ENCODE measurements around the gene SLMAP. TPM values are rescaled to one million over a fixed set of nuclear protein-coding genes. Genes with fewer than 3 reads are reported as not detected.

The SLMAP gene
- total and polyA plus RNA-seq, 2 donors from 2014 or later = 22.0 to 86.1 TPM

- H3K27ac ChIP-seq (ENCODE audit: low read depth in 2 of 2, low read length in 2 of 2) = no peak overlapping the region
- H3K4me3 ChIP-seq (ENCODE audit: low read length in 3 of 3) = no peak overlapping the region
- no peaks in the 10 kb centered on the region for H3K9me3 ChIP-seq (ENCODE audit: control insufficient read depth in 2 of 3, insufficient read depth in 1 of 3, low read length in 3 of 3)
- intact Hi-C loops (cut with DNase I) = no loop called here
- no peak for DNase-seq
- H3K27me3 ChIP-seq (ENCODE audit: control insufficient read depth, insufficient read depth, low read length) = no peaks in the 10 kb centered on the region
- TF ChIP-seq CTCF (IDR thresholded peaks at IDR 0.05; ENCODE audit: borderline replicate concordance, extremely low read depth, insufficient read depth) = no peak
- no peaks in the 10 kb centered on the region for H3K4me1 ChIP-seq (ENCODE audit: control insufficient read depth in 2 of 3, insufficient read depth in 2 of 3, low read depth in 1 of 3, low read length in 3 of 3)
- H3K36me3 ChIP-seq (ENCODE audit: control insufficient read depth in 2 of 3, insufficient read depth in 3 of 3, low read length in 3 of 3) = no peaks in the 10 kb centered on the region
- no peak overlapping the region for H3K9ac ChIP-seq (ENCODE audit: low read length in 3 of 3)
- FAIRE-seq = no peak
These were observed 25.4 kb upstream of the SLMAP start for GRCh38 chr3:57730682-57731081.

- Histone ChIP-seq H3K9ac (ENCODE audit: low read length in 3 of 3) (no peak overlapping the region), H3K4me1 (ENCODE audit: control insufficient read depth in 2 of 3, insufficient read depth in 2 of 3, low read depth in 1 of 3, low read length in 3 of 3) (no peaks in the 10 kb centered on the region), H3K27me3 (ENCODE audit: control insufficient read depth, insufficient read depth, low read length) (no peaks in the 10 kb centered on the region), H3K36me3 (ENCODE audit: control insufficient read depth in 2 of 3, insufficient read depth in 3 of 3, low read length in 3 of 3) (no peaks in the 10 kb centered on the region), H3K9me3 (ENCODE audit: control insufficient read depth in 2 of 3, insufficient read depth in 1 of 3, low read length in 3 of 3) (no peaks in the 10 kb centered on the region), H3K27ac (ENCODE audit: low read depth in 2 of 2, low read length in 2 of 2) (no peak overlapping the region), H3K4me3 (ENCODE audit: low read length in 3 of 3) (no peak overlapping the region)
- intact Hi-C loops (cut with DNase I) = no loop called here
- FAIRE-seq = no peak
- no peak for DNase-seq
- no peak for TF ChIP-seq CTCF (IDR thresholded peaks at IDR 0.05; ENCODE audit: borderline replicate concordance, extremely low read depth, insufficient read depth)
These were observed 24.8 kb upstream of the SLMAP start for GRCh38 chr3:57731311-57731710.

- H3K4me1 ChIP-seq (ENCODE audit: control insufficient read depth in 2 of 3, insufficient read depth in 2 of 3, low read depth in 1 of 3, low read length in 3 of 3) = peaks cover 0 to 2% (median 0%) of the 10 kb centered on the region in 3 donors
- H3K9me3 ChIP-seq (ENCODE audit: control insufficient read depth in 2 of 3, insufficient read depth in 1 of 3, low read length in 3 of 3) = no peaks in the 10 kb centered on the region
- intact Hi-C loops (cut with DNase I) = no loop called here
- no peak overlapping the region for H3K9ac ChIP-seq (ENCODE audit: low read length in 3 of 3)
- H3K36me3 ChIP-seq (ENCODE audit: control insufficient read depth in 2 of 3, insufficient read depth in 3 of 3, low read length in 3 of 3) = no peaks in the 10 kb centered on the region
- no peak overlapping the region for H3K27ac ChIP-seq (ENCODE audit: low read depth in 2 of 2, low read length in 2 of 2)
- no peak for TF ChIP-seq CTCF (IDR thresholded peaks at IDR 0.05; ENCODE audit: borderline replicate concordance, extremely low read depth, insufficient read depth)
- no peaks in the 10 kb centered on the region for H3K27me3 ChIP-seq (ENCODE audit: control insufficient read depth, insufficient read depth, low read length)
- FAIRE-seq = no peak
- DNase-seq = no peak
- no peak overlapping the region for H3K4me3 ChIP-seq (ENCODE audit: low read length in 3 of 3)
These were observed 22.3 kb upstream of the SLMAP start for GRCh38 chr3:57733790-57734189.

GRCh38 chr3:57735405-57735804 lies 20.7 kb upstream of the SLMAP start:
- intact Hi-C loops (cut with DNase I) = no loop called here
- no peak for DNase-seq

More at GRCh38 chr3:57735405-57735804, 20.7 kb upstream of the SLMAP start:
- Histone ChIP-seq H3K36me3 (ENCODE audit: control insufficient read depth in 2 of 3, insufficient read depth in 3 of 3, low read length in 3 of 3) (no peaks in the 10 kb centered on the region), H3K4me1 (ENCODE audit: control insufficient read depth in 2 of 3, insufficient read depth in 2 of 3, low read depth in 1 of 3, low read length in 3 of 3) (peaks cover 0 to 2% (median 0%) of the 10 kb centered on the region in 3 donors), H3K9ac (ENCODE audit: low read length in 3 of 3) (no peak overlapping the region), H3K27ac (ENCODE audit: low read depth in 2 of 2, low read length in 2 of 2) (no peak overlapping the region), H3K9me3 (ENCODE audit: control insufficient read depth in 2 of 3, insufficient read depth in 1 of 3, low read length in 3 of 3) (no peaks in the 10 kb centered on the region), H3K4me3 (ENCODE audit: low read length in 3 of 3) (no peak overlapping the region), H3K27me3 (ENCODE audit: control insufficient read depth, insufficient read depth, low read length) (no peaks in the 10 kb centered on the region)
- no peak for FAIRE-seq
- TF ChIP-seq CTCF (IDR thresholded peaks at IDR 0.05; ENCODE audit: borderline replicate concordance, extremely low read depth, insufficient read depth) = no peak

All from kidney (tissue), 14 donors.